Measurements from ENCODE around the gene TBX2.
A peak's percentile ranks its signal among the peaks of the same experiment; 100 is the strongest.

The TBX2 gene

GRCh38 chr17:61398721-61399130 is 917 bp upstream of the TBX2 start:
- H3K36me3 Mint-ChIP-seq: peaks cover 4% of the 10 kb centered on the region
- H3K27ac Mint-ChIP-seq: no peak overlapping the region
- peak overlapping the region; percentile 3 for H3K4me3 Mint-ChIP-seq
- H3K4me1 Mint-ChIP-seq: peaks cover 20% of the 10 kb centered on the region
- peaks cover 23% of the 10 kb centered on the region for H3K27me3 Mint-ChIP-seq
- H3K9me3 Mint-ChIP-seq: peaks cover 2% of the 10 kb centered on the region
- DNase-seq (ENCODE audit: low spot score in 2 of 2) (no peak), ATAC-seq (ENCODE audit: low read depth) (no peak)

GRCh38 chr17:61400066-61400716 is 548 bp downstream of the TBX2 start:
- Mint-ChIP-seq H3K4me3 (peak overlapping the region; percentile 79), H3K27ac (no peak overlapping the region), H3K27me3 (peaks cover 25% of the 10 kb centered on the region), H3K36me3 (peaks cover 4% of the 10 kb centered on the region), H3K9me3 (peaks cover 2% of the 10 kb centered on the region), H3K4me1 (peaks cover 22% of the 10 kb centered on the region)
- DNase-seq (ENCODE audit: low spot score in 2 of 2): no peak
- ATAC-seq (ENCODE audit: low read depth): no peak

GRCh38 chr17:61400717-61401388 is 1.2 kb downstream of the TBX2 start:
- Mint-ChIP-seq H3K4me3 (peak overlapping the region; percentile 79), H3K36me3 (peaks cover 4% of the 10 kb centered on the region), H3K27me3 (peaks cover 22% of the 10 kb centered on the region), H3K9me3 (peaks cover 2% of the 10 kb centered on the region), H3K4me1 (peaks cover 22% of the 10 kb centered on the region), H3K27ac (no peak overlapping the region)
- peak; percentile 26 for ATAC-seq (ENCODE audit: low read depth)
- DNase-seq (ENCODE audit: low spot score in 2 of 2): no peak

GRCh38 chr17:61401389-61402072 is 1.9 kb downstream of the TBX2 start:
- H3K27ac Mint-ChIP-seq: no peak overlapping the region
- peaks cover 4% of the 10 kb centered on the region for H3K36me3 Mint-ChIP-seq
- H3K4me3 Mint-ChIP-seq: peak overlapping the region; percentile 79
- no peak for DNase-seq (ENCODE audit: low spot score in 2 of 2)
- H3K9me3 Mint-ChIP-seq: peaks cover 2% of the 10 kb centered on the region
- H3K4me1 Mint-ChIP-seq: peaks cover 22% of the 10 kb centered on the region
- H3K27me3 Mint-ChIP-seq: peaks cover 22% of the 10 kb centered on the region
- ATAC-seq (ENCODE audit: low read depth): no peak

GRCh38 chr17:61402073-61402541 is 2.5 kb downstream of the TBX2 start:
- no peak for ATAC-seq (ENCODE audit: low read depth)
- peaks cover 22% of the 10 kb centered on the region for H3K4me1 Mint-ChIP-seq
- DNase-seq (ENCODE audit: low spot score in 2 of 2): no peak
- peaks cover 26% of the 10 kb centered on the region for H3K27me3 Mint-ChIP-seq
- peak overlapping the region; percentile 80 for H3K4me3 Mint-ChIP-seq
- peak overlapping the region; percentile 93 for H3K27ac Mint-ChIP-seq
- H3K9me3 Mint-ChIP-seq: peaks cover 2% of the 10 kb centered on the region
- peaks cover 4% of the 10 kb centered on the region for H3K36me3 Mint-ChIP-seq

- Mint-ChIP-seq H3K4me1 (peaks cover 25% of the 10 kb centered on the region), H3K27me3 (peaks cover 30% of the 10 kb centered on the region), H3K27ac (peak overlapping the region; percentile 93), H3K36me3 (peaks cover 4% of the 10 kb centered on the region), H3K9me3 (peaks cover 2% of the 10 kb centered on the region), H3K4me3 (peak overlapping the region; percentile 80)
- DNase-seq (ENCODE audit: low spot score in 2 of 2): peak in 1 of 2 donors; percentile 37
- ATAC-seq (ENCODE audit: low read depth): peak; percentile 13
These were observed 3.5 kb downstream of the TBX2 start for GRCh38 chr17:61402978-61403800.

- H3K4me1 Mint-ChIP-seq: peaks cover 26% of the 10 kb centered on the region
- H3K9me3 Mint-ChIP-seq: peaks cover 2% of the 10 kb centered on the region
- DNase-seq (ENCODE audit: low spot score in 2 of 2): no peak
- no peak for ATAC-seq (ENCODE audit: low read depth)
- H3K36me3 Mint-ChIP-seq: peaks cover 2% of the 10 kb centered on the region
- H3K27me3 Mint-ChIP-seq: peaks cover 29% of the 10 kb centered on the region
- H3K27ac Mint-ChIP-seq: peak overlapping the region; percentile 93
- H3K4me3 Mint-ChIP-seq: peak overlapping the region; percentile 41
These were observed 4.4 kb downstream of the TBX2 start for GRCh38 chr17:61403801-61404662.

GRCh38 chr17:61404663-61404912 is 4.9 kb downstream of the TBX2 start:
- Mint-ChIP-seq H3K9me3 (peaks cover 2% of the 10 kb centered on the region), H3K27me3 (peaks cover 29% of the 10 kb centered on the region), H3K27ac (no peak overlapping the region), H3K36me3 (peaks cover 2% of the 10 kb centered on the region), H3K4me1 (peaks cover 26% of the 10 kb centered on the region), H3K4me3 (no peak overlapping the region)
- ATAC-seq (ENCODE audit: low read depth) (no peak), DNase-seq (ENCODE audit: low spot score in 2 of 2) (no peak)

GRCh38 chr17:61404913-61405685 is 5.5 kb downstream of the TBX2 start:
- H3K4me3 Mint-ChIP-seq: no peak overlapping the region

GRCh38 chr17:61405686-61406536 is 6.3 kb downstream of the TBX2 start:
- H3K27me3 Mint-ChIP-seq: peaks cover 32% of the 10 kb centered on the region
- peaks cover 2% of the 10 kb centered on the region for H3K36me3 Mint-ChIP-seq
- H3K27ac Mint-ChIP-seq: no peak overlapping the region
- peaks cover 34% of the 10 kb centered on the region for H3K4me1 Mint-ChIP-seq
- no peak for ATAC-seq (ENCODE audit: low read depth)
- no peak overlapping the region for H3K4me3 Mint-ChIP-seq
- DNase-seq (ENCODE audit: low spot score in 2 of 2): no peak
- peaks cover 2% of the 10 kb centered on the region for H3K9me3 Mint-ChIP-seq

More at GRCh38 chr17:61404913-61405685, 5.5 kb downstream of the TBX2 start:
- H3K4me1 Mint-ChIP-seq: peaks cover 30% of the 10 kb centered on the region
- no peak overlapping the region for H3K27ac Mint-ChIP-seq
- H3K27me3 Mint-ChIP-seq: peaks cover 29% of the 10 kb centered on the region
- DNase-seq (ENCODE audit: low spot score in 2 of 2) (peak in 1 of 2 donors; percentile 42), ATAC-seq (ENCODE audit: low read depth) (no peak)
- peaks cover 2% of the 10 kb centered on the region for H3K36me3 Mint-ChIP-seq
- peaks cover 2% of the 10 kb centered on the region for H3K9me3 Mint-ChIP-seq

- Mint-ChIP-seq H3K27me3 (peaks cover 30% of the 10 kb centered on the region), H3K4me1 (peaks cover 31% of the 10 kb centered on the region), H3K9me3 (peaks cover 2% of the 10 kb centered on the region), H3K36me3 (peaks cover 2% of the 10 kb centered on the region), H3K27ac (no peak overlapping the region), H3K4me3 (no peak overlapping the region)
- no peak for ATAC-seq (ENCODE audit: low read depth)
- no peak for DNase-seq (ENCODE audit: low spot score in 2 of 2)
These were observed 6.8 kb downstream of the TBX2 start for GRCh38 chr17:61406537-61406845.

Data from memory B cell (primary cell).